ENCODE measurements around the gene SERPINB1. TPM values are rescaled to one million over a fixed set of nuclear protein-coding genes. Genes with fewer than 3 reads are reported as not detected.

SERPINB1 gene
- total and polyA plus RNA-seq, 2 donors from 2014 or later: 37.4 to 86.4 TPM

- DNase-seq (no peak), FAIRE-seq (no peak)
- Histone ChIP-seq H3K9ac (ENCODE audit: low read length in 3 of 3) (no peak overlapping the region), H3K36me3 (ENCODE audit: control insufficient read depth in 2 of 3, insufficient read depth in 3 of 3, low read length in 3 of 3) (no peaks in the 10 kb centered on the region), H3K27me3 (ENCODE audit: control insufficient read depth, insufficient read depth, low read length) (no peaks in the 10 kb centered on the region), H3K4me1 (ENCODE audit: control insufficient read depth in 2 of 3, insufficient read depth in 2 of 3, low read depth in 1 of 3, low read length in 3 of 3) (peaks cover 0 to 20% (median 8%) of the 10 kb centered on the region in 3 donors), H3K27ac (ENCODE audit: low read depth in 2 of 2, low read length in 2 of 2) (no peak overlapping the region), H3K4me3 (ENCODE audit: low read length in 3 of 3) (no peak overlapping the region), H3K9me3 (ENCODE audit: control insufficient read depth in 2 of 3, insufficient read depth in 1 of 3, low read length in 3 of 3) (no peaks in the 10 kb centered on the region)
- intact Hi-C loops (cut with DNase I): loop anchor here (10.0 kb wide), 1 partner anchor 71 kb away; no protein-coding TSS in a partner anchor
- TF ChIP-seq, protein P1, sequence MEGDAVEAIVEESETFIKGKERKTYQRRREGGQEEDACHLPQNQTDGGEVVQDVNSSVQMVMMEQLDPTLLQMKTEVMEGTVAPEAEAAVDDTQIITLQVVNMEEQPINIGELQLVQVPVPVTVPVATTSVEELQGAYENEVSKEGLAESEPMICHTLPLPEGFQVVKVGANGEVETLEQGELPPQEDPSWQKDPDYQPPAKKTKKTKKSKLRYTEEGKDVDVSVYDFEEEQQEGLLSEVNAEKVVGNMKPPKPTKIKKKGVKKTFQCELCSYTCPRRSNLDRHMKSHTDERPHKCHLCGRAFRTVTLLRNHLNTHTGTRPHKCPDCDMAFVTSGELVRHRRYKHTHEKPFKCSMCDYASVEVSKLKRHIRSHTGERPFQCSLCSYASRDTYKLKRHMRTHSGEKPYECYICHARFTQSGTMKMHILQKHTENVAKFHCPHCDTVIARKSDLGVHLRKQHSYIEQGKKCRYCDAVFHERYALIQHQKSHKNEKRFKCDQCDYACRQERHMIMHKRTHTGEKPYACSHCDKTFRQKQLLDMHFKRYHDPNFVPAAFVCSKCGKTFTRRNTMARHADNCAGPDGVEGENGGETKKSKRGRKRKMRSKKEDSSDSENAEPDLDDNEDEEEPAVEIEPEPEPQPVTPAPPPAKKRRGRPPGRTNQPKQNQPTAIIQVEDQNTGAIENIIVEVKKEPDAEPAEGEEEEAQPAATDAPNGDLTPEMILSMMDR (IDR thresholded peaks at IDR 0.05; ENCODE audit: borderline replicate concordance, extremely low read depth, insufficient read depth): no peak
Observed at GRCh38 chr6:2844008-2844407, 2.3 kb upstream of the SERPINB1 start.

GRCh38 chr6:2843138-2843740 is 1.6 kb upstream of the SERPINB1 start:
- Histone ChIP-seq H3K27me3 (ENCODE audit: control insufficient read depth, insufficient read depth, low read length) (no peaks in the 10 kb centered on the region), H3K9ac (ENCODE audit: low read length in 3 of 3) (no peak overlapping the region), H3K27ac (ENCODE audit: low read depth in 2 of 2, low read length in 2 of 2) (no peak overlapping the region), H3K9me3 (ENCODE audit: control insufficient read depth in 2 of 3, insufficient read depth in 1 of 3, low read length in 3 of 3) (no peaks in the 10 kb centered on the region), H3K4me3 (ENCODE audit: low read length in 3 of 3) (no peak overlapping the region), H3K4me1 (ENCODE audit: control insufficient read depth in 2 of 3, insufficient read depth in 2 of 3, low read depth in 1 of 3, low read length in 3 of 3) (peaks cover 0 to 20% (median 8%) of the 10 kb centered on the region in 3 donors), H3K36me3 (ENCODE audit: control insufficient read depth in 2 of 3, insufficient read depth in 3 of 3, low read length in 3 of 3) (peaks cover 0 to 3% (median 2%) of the 10 kb centered on the region in 3 donors)
- no peak for DNase-seq
- intact Hi-C loops (cut with DNase I): loop anchor here (10.0 kb wide), 1 partner anchor 72 kb away; no protein-coding TSS in a partner anchor
- TF ChIP-seq, protein P1 (IDR thresholded peaks at IDR 0.05; ENCODE audit: borderline replicate concordance, extremely low read depth, insufficient read depth): no peak
- FAIRE-seq: no peak

DNA sequence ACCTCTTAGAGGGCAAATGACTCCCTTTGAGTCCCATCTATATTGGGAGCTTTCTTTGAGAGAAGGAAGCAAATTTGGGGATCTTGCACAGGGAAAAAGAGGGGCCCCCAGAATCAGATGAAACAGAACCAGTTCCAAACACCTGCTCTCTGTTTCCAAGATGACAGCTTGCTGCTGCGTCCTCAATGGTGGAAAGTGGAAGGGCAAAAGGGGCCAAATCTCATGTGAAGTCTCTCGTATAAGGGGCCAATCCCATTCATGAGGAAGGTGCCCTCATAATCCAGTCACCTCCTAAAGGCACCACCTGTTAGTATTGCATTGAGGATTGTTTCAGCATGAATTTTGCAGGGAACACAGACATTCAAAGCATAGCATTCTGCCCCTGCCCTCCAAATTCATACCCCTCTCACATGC is 483 bp upstream of the SERPINB1 start:
- DNase-seq (no peak), FAIRE-seq (no peak)
- H3K27me3 ChIP-seq (ENCODE audit: control insufficient read depth, insufficient read depth, low read length): no peaks in the 10 kb centered on the region
- peak overlapping the region in 1 of 3 donors; percentile 82 for H3K9ac ChIP-seq (ENCODE audit: low read length in 3 of 3)
- H3K4me3 ChIP-seq (ENCODE audit: low read length in 3 of 3): peak overlapping the region; percentile 4 to 82 (median 46)
- peaks cover 0 to 8% (median 6%) of the 10 kb centered on the region in 3 donors for H3K36me3 ChIP-seq (ENCODE audit: control insufficient read depth in 2 of 3, insufficient read depth in 3 of 3, low read length in 3 of 3)
- H3K27ac ChIP-seq (ENCODE audit: low read depth in 2 of 2, low read length in 2 of 2): peak overlapping the region; percentile 90 to 92
- TF ChIP-seq, protein P1 (IDR thresholded peaks at IDR 0.05; ENCODE audit: borderline replicate concordance, extremely low read depth, insufficient read depth): no peak
- peaks cover 0 to 20% (median 8%) of the 10 kb centered on the region in 3 donors for H3K4me1 ChIP-seq (ENCODE audit: control insufficient read depth in 2 of 3, insufficient read depth in 2 of 3, low read depth in 1 of 3, low read length in 3 of 3)
- intact Hi-C loops (cut with DNase I): loop anchor here (10.0 kb wide), 1 partner anchor 73 kb away; no protein-coding TSS in a partner anchor
- H3K9me3 ChIP-seq (ENCODE audit: control insufficient read depth in 2 of 3, insufficient read depth in 1 of 3, low read length in 3 of 3): no peaks in the 10 kb centered on the region

Data from kidney (tissue), 14 donors.